ENCODE data around the gene HDHD2.

The HDHD2 gene

DNA sequence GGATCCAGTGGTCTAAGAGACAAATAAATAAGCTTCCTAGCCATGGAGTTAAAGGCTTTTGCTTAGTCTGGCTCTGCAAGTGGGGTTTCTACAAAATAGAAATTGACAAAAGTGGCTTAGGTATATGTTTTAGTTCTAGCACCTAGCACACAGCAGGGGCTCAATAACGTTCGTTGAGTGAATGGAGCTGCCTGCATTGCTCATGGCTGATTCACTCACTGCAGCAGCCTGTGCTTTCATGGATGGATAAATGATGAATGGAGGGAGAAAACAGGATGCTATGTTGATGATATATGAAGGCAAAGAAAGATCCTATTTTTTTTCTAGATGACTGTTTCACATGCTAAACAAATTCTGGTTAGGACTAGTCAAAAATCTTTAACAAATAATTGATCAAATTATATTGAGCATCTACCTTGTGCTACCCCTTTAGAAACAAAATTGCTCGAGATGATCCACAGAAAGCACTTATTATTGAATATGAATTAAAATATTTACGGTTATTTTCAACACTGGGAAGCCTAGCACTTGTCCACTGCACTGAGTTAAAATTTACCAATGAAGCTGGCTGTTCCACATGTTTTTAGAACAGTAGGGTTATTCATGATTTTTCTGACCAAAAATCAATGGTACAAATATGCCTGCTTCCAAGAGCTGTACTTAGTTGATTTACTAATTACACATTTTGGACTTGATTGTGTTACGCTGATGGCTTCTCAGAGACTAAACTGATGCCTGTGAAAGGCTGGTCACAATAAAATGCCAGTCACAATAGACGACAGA lies 39.6 kb downstream of the HDHD2 start:
- Histone ChIP-seq H3K9ac (ENCODE audit: low read length) (no peak overlapping the region), H3K27ac (ENCODE audit: low read depth, low read length) (no peak overlapping the region), H3K27me3 (ENCODE audit: low read length) (no peaks in the 10 kb centered on the region), H3K4me2 (ENCODE audit: low read depth, low read length, poor library complexity, severe bottlenecking) (no peak overlapping the region), H2AFZ (ENCODE audit: low read depth, low read length, severe bottlenecking) (no peak overlapping the region), H4K20me1 (ENCODE audit: low read depth, low read length) (no peaks in the 10 kb centered on the region), H3K9me2 (replicated peaks; ENCODE audit: insufficient read depth, low read length) (no peaks in the 10 kb centered on the region), H3K4me3 (ENCODE audit: insufficient read depth, low read length, poor library complexity, severe bottlenecking) (no peak overlapping the region), H3K9me3 (ENCODE audit: insufficient read depth, low read length) (no peaks in the 10 kb centered on the region), H3K79me2 (ENCODE audit: insufficient read depth, low read length) (no peaks in the 10 kb centered on the region), H3K36me3 (ENCODE audit: low read length) (peaks cover 13% of the 10 kb centered on the region; the same call in 1 of the 2 replicates), H3F3A (ENCODE audit: insufficient read depth) (no peaks in the 10 kb centered on the region)
- TF ChIP-seq CTCF (IDR thresholded peaks at IDR 0.05; ENCODE audit: insufficient read depth, low read length, poor library complexity, severe bottlenecking) (no peak), EZH2phosphoT487 (conservative IDR thresholded peaks at IDR 0.05; ENCODE audit: low read length) (no peak)

DNA sequence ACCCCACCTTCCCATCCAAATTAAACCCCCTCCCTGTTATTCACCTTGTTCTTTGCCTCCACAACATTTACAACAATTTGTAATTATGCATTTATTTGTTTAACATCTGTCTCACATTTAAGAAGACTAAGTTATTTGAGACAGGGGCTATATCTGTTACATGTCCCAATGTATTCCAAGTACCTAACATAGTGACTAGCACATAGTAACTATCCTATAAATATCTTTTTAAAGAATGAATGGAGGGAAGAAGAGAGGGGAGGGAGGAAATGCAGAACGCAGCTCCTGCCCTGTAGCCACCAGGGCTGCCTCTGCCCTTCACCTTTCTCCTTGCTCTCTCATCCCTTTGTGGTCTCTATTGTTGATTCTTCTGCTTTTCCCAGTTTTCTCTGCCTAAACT lies 40.6 kb downstream of the HDHD2 start:
- no peak for TF ChIP-seq EZH2phosphoT487 (conservative IDR thresholded peaks at IDR 0.05; ENCODE audit: low read length)
- no peak for TF ChIP-seq CTCF (IDR thresholded peaks at IDR 0.05; ENCODE audit: insufficient read depth, low read length, poor library complexity, severe bottlenecking)
- no peak overlapping the region for H2AFZ ChIP-seq (ENCODE audit: low read depth, low read length, severe bottlenecking)

GRCh38 chr18:47108998-47109405 lies 41.3 kb downstream of the HDHD2 start:
- Histone ChIP-seq H3K79me2 (ENCODE audit: insufficient read depth, low read length) (no peaks in the 10 kb centered on the region), H3K4me3 (ENCODE audit: insufficient read depth, low read length, poor library complexity, severe bottlenecking) (no peak overlapping the region), H3K9me2 (replicated peaks; ENCODE audit: insufficient read depth, low read length) (no peaks in the 10 kb centered on the region), H3K36me3 (ENCODE audit: low read length) (peaks cover 7% of the 10 kb centered on the region; the same call in 1 of the 2 replicates), H3F3A (ENCODE audit: insufficient read depth) (no peaks in the 10 kb centered on the region), H3K9me3 (ENCODE audit: insufficient read depth, low read length) (no peaks in the 10 kb centered on the region), H2AFZ (ENCODE audit: low read depth, low read length, severe bottlenecking) (no peak overlapping the region), H3K27ac (ENCODE audit: low read depth, low read length) (no peak overlapping the region), H3K9ac (ENCODE audit: low read length) (no peak overlapping the region), H3K27me3 (ENCODE audit: low read length) (no peaks in the 10 kb centered on the region), H4K20me1 (ENCODE audit: low read depth, low read length) (no peaks in the 10 kb centered on the region), H3K4me2 (ENCODE audit: low read depth, low read length, poor library complexity, severe bottlenecking) (no peak overlapping the region)
- TF ChIP-seq CTCF (IDR thresholded peaks at IDR 0.05; ENCODE audit: insufficient read depth, low read length, poor library complexity, severe bottlenecking) (no peak), EZH2phosphoT487 (conservative IDR thresholded peaks at IDR 0.05; ENCODE audit: low read length) (no peak)

More for the DNA sequence above, 40.6 kb downstream of the HDHD2 start:
- Histone ChIP-seq H3K9ac (ENCODE audit: low read length) (no peak overlapping the region), H3K27me3 (ENCODE audit: low read length) (no peaks in the 10 kb centered on the region), H3K9me3 (ENCODE audit: insufficient read depth, low read length) (no peaks in the 10 kb centered on the region), H3K79me2 (ENCODE audit: insufficient read depth, low read length) (no peaks in the 10 kb centered on the region), H3K4me2 (ENCODE audit: low read depth, low read length, poor library complexity, severe bottlenecking) (no peak overlapping the region), H3F3A (ENCODE audit: insufficient read depth) (no peaks in the 10 kb centered on the region), H3K9me2 (replicated peaks; ENCODE audit: insufficient read depth, low read length) (no peaks in the 10 kb centered on the region), H3K36me3 (ENCODE audit: low read length) (peaks cover 9% of the 10 kb centered on the region; the same call in 1 of the 2 replicates), H3K4me3 (ENCODE audit: insufficient read depth, low read length, poor library complexity, severe bottlenecking) (no peak overlapping the region), H4K20me1 (ENCODE audit: low read depth, low read length) (no peaks in the 10 kb centered on the region), H3K27ac (ENCODE audit: low read depth, low read length) (no peak overlapping the region)
